HL-60 (cell line): ENCODE measurements around the gene RNF187.

Source experiments
- GABPA ChIP-seq: IDR thresholded peaks from 2 replicates; pipeline ENCODE4 v1.6.1; 2012; ENCODE audit warnings: low read depth
- POLR2AphosphoS5 ChIP-seq: IDR thresholded peaks from 2 replicates; pipeline ENCODE4 v1.6.1; 2012; ENCODE audit warnings: low read depth
- TF ChIP-seq, protein P1 (sequence below): IDR thresholded peaks from one replicate; pipeline ENCODE4 v1.5.1; 2011; ENCODE audit warnings: low read length, control low read depth, inconsistent platforms; ENCODE audit not compliant: insufficient read depth

DNA sequence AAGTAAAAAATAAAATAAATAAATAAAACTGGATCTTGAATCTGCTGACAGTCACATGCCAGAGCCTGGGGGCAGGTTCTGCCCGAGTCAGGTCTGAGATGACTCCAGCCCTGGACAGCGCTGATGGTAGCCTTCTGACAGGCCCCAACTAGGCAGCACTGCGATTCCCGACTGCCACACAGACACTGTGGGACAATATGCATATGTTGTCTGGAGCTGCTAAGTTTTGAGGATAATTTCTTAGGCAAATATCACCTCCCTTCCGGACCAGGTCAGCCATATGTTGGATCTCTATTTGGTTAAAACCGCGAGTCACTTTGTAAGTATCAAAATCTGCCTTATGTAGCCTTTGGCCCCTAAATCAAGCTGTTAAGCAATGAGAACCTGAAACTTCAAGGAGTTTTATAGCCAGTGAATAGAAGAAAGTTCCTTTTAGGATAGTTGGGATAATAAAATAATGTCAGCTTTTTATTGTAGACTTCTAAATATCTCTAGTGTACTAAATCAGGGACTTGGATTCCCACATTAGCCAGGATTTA is 49.7 kb upstream of the RNF187 start:
- no peak for TF ChIP-seq POLR2AphosphoS5
- TF ChIP-seq, protein P1, sequence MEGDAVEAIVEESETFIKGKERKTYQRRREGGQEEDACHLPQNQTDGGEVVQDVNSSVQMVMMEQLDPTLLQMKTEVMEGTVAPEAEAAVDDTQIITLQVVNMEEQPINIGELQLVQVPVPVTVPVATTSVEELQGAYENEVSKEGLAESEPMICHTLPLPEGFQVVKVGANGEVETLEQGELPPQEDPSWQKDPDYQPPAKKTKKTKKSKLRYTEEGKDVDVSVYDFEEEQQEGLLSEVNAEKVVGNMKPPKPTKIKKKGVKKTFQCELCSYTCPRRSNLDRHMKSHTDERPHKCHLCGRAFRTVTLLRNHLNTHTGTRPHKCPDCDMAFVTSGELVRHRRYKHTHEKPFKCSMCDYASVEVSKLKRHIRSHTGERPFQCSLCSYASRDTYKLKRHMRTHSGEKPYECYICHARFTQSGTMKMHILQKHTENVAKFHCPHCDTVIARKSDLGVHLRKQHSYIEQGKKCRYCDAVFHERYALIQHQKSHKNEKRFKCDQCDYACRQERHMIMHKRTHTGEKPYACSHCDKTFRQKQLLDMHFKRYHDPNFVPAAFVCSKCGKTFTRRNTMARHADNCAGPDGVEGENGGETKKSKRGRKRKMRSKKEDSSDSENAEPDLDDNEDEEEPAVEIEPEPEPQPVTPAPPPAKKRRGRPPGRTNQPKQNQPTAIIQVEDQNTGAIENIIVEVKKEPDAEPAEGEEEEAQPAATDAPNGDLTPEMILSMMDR = no peak
- no peak for TF ChIP-seq GABPA
